GM18520 (cell line): ENCODE measurements around the gene FXYD2.
"Not testable (repeated sequence)": the region's sequence is repeated elsewhere in the genome, so short reads cannot be mapped to it uniquely, and the experiment has no call there.

Experiments
- ATAC-seq: cut with Tn5 transposase; IDR thresholded peaks from one replicate; pipeline ENCODE4 v1.9.1; 2021; ENCODE audit not compliant: unreplicated experiment

Gene FXYD2

DNA sequence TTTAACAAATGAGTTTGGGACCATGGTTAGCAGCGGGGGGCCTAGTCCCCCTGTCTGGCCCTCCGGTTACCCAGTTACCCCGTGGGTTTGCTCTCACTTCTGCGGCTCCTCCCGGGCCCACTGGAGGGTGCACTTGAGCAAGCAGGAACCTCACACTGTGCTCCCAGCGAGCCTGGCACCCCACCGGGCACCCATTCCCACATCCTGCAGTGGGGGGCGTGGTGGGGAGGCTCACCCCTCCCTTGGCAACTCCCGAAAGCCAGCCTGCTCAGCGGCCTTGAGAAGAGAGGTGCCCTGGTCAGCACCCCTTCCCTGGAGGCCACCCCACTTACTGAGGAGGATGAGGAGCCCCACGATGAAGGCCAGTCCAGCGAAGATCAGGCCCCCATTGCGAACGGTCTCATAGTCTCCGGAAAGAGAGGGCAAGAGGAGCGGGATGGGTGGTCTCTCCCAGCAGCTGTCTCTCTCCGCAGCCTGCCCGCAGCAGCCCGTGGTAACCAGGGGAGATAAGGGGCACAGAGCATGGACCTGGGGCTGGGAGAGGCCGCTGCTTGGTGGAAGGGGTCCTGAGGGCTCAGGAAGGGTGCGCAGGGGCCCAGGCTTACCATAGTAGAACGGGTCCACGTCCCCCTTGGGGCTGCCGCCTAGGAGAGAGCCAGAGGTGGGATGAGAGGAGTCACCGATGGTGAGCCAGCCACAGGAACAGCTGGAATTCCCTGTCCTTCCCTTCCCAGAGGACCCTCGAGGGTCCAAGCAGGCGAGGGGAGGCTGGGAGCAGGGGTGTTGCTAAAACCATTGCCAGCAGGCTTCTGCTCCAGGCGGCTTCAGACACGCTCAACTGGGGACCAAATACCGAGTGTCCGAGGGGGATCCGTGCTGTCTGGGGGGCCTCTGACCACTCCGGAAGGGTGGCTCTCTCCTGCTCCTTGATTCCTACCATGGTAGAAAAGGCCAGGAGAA, 2.2 kb downstream of the FXYD2 start:
- no peak for ATAC-seq

DNA sequence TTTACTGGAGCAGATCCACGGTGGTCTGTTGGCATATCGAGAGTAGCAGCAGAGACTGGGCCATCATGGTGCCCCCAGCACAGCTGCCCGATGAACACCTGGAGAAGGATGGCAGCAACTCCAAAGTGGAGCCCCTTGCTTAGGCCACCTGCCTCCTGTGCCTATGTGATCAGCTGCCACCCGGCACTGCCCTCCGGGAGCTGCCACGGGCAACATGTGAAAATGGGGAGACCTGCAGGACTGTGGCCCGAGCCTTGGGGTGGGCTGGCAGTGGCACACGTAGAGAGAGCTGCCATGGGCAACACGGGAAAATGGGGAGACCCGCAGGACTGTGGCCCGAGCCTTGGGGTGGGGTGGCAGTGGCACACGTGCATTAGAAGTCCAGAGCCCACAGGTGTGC, 3.1 kb downstream of the FXYD2 start:
- ATAC-seq: no peak

DNA sequence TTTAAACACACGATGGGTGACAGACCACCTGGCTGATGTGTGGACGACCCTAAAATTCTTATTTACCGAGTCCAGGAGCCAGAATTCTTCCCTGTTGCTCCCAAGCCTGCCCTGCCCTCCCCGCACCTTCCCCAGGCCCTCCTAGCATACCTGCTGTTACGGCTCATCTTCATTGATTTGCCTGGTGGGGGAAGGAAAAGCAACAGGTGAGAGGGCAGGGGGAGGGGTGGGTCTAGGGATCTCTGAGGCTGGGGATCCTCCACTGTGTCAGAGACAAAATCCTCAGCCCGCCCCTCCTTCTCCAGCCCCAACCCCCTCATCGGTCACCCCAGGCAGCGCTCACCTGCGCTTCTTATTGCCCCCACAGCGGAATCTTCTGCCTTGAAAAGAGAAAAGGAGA, 4.0 kb downstream of the FXYD2 start:
- ATAC-seq: no peak

DNA sequence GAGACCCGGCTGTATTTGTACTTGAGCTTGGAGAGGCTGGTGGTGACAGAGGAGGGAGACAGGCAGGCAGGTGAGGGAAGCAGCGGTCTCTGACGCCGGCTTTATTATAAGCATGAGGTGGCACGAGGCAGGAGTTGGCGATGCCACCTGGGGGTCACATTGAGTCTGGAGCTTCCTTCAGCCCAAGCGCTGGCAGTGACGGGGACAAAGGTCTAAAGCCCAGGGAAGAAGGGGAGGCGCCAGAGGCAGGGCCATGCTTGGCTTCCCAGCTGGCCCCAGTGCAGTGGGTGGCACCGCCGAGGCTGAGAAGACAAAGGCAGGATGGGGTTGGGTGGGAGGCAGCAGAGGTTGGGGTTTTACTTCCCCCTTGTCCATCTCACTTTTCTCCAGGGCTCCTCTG, 4.5 kb downstream of the FXYD2 start:
- no peak for ATAC-seq

DNA sequence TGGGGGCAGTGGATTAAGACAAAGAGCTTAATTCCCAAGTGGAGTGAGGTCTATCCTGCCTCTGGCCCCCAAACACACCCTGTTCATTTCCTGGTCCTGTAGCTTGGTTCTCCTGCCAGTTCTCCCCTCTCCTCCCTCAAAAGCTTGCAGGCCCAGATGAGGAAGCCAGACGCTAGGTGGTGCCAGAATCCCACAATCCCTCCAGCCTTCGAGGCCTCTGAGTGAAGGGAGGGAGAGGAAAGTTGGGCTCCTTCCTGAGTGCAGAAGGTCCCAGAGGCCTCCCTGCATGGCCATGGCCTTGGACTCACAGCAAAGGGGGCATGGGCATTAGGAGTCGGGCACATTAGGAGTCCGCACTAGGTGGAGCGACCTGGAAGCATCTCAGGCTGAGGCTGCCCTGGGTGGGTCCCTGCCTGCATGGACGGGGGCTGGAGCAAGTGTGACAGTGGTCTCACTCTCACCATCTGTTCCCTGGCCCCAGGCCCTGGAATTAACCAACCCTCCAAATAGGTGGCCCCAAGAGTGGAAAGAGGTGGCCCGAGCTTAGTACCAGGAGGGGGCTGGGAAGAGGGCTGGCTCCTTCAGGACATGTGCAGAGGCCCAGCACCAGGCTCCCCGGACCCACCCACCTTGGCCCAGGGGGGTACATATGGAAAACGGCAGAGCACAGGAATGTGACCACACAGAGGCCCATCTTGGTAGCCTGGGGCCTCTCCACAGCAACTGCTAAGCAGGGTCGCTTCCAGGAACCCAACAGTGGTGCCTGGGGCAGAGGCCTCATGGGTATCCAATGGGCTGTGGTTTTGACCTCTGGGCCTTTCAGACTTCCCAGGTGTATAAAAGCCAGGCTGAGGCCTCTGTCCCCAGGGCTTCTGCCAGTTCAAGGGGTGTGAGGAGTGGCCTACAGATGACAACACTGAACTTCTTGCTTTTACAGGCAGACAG, 5.2 kb downstream of the FXYD2 start:
- no peak for ATAC-seq

DNA sequence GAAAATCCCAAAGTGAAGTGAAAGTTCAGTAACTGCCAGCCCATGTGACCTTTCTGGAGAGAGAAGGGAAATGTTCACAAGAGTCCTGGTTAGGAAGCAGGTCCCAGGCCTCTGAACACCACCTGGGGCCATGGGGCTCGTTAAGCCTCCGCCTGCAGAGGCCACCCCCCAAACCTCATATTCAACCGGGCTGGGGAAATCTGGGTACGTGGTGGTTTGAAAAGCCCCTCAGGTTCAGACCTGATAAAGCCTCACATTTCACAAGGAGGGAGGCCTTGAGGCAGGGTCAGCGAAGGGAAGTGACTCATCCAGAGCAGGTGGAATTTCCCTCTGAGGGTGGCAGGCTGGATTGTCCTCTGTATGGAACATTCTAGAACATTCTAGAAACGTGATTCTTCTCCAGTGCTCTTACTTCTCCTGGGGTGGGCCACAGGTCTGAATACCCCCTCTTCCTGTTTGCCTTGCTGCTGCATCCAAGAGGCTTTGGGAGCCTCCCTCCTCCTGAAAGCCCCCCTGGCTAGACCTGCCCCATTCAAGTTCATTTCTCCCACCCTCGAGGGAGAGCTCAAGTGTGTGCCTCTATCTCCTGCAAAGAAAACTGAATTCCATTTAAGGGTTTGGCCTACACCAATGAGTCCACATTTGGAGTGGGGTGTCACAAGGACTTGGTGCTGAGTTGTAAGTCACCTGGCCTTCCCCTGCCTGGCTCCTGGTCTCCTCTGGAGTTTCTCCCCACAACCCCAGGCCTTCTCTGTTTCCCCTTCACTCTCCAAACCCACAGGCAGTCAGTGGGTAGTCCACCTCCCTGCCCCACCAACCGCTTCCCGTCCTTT, 6.3 kb downstream of the FXYD2 start:
- no peak for ATAC-seq

DNA sequence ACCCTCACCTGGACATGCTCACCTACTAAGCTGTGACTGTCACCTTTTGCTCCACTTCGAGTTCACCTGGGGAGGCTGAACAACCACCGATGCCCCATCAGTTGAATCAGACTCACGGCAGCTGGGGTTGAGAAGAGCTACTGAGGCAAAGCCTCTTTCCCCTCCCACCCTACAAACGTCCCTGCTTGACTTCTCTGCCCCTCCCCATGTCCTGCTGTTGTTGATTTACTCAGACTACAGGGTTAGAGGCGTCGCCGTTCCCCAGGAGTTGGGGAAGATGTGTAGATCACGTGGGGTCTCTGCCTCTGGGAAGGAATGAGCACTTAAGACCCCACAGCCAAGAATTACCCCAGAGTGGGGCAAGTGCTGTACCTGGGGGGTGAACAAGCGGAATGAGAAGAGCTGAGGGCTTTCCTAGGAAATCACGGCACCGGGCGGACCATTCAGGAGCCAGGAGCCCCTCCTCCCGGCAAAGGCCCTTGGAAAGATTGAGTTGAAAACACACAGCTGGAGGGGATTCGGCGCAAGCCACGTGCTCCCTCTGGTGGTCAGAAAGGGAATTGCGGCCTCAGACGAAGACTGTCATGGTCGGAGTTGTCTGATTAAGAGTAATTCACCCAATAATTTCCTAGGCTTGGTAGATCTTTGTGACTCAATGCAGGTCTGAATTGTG, 7.0 kb downstream of the FXYD2 start:
- no peak for ATAC-seq

DNA sequence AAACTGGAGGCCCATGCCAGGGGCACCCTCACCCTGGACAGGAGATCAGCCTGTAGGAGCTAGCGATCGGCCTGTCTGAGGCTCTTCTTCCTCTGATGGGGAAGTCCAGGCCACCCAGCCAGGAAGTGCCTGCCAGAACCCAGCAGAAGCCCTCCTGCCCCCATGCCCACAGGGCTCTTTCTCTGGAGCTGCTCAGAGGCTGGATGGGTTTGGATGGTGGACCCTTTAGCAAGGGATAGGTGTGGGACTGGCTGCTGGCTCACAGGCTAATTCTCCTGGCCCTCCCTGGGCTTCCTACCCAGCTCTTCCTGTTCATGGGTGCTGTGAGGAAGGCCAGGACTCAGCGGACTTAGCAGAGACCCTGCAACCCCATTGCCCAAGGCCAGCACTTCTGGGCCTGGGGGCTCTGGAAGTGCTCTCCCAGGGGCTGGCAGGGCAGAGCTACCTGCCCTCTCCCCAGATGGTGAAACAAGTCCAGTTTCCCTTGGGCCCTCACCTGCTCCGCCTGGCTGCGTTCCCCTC, 7.6 kb downstream of the FXYD2 start:
- no peak for ATAC-seq

DNA sequence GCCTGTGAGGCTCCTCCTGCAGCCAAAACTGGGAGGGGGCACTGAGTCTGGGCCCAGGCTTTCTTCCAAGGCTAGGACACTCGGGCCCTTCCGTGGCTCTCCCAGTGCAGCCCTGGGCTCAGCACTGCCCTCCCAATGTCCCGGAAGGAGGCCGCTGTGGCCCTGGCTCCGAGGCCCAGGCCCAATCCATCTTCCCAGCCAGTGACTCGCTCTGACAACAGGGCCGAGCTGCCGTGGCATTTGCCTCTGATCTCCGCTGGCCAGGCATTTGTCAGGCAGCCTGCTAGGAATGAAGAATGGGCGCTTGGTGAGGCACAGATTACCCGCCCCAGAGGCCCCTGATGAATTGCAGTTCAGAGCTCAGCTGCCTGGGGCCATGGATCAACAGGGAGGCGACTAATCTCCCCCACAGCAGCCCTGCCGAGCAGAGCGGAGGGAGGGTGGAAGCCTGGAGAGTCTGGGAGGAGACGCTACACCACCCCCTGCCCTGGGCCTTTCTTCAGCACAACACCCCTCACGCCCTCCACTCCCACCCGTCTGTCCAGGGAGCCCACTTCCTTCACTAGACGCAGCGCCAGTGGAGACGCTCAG, 8.3 kb downstream of the FXYD2 start:
- no peak for ATAC-seq

DNA sequence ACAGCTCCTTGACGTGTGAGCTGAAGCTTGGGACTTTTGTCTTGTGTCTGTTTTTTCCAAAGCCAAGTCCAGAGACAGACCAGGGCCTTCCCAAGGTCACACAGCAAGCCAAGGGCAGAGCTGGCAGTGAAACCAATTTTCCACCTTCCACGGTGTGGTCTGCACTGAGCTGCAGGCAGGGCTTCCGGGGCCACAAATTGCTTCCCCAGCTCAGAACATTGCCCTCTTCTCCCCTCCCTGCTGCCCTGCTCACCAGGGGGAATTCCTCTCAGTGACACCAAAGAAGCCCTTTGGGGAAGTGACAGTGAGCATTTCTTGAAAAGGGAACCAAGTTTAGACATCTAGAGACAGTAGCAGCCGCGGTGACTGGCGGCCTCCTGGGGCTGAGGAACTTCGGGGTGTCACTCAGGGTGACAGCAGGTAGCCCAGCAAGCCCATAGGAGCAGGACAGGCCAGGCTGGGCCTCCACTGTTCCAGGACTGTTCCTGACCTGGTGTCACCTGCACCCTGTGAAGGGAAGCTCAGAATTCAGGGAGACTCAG, 9.2 kb downstream of the FXYD2 start:
- peak; percentile 64 for ATAC-seq

DNA sequence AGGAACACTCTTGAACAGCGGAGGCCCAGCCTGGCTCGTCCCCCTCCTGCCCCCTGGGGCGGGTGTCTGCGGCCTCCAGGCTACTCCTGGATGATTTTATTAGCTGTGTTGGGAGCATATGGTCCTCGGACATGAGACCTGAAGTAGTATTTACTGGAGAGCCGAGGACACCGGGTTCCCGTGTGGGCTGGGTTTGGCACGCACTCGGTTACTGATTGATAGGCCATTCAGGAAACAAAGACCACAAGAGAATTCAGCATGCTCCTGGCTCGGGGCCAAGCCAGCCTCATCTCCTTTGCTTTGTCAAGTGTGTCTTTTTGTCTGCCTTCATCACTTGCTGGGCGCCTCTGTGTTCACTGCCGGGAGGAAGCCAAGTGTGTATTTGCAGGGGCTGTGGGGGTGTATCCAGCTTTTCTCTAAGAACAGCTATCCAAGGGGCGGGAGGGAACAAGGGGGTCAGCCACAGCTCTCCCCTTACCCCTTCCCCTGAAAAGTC, 9.7 kb downstream of the FXYD2 start:
- ATAC-seq: peak; percentile 28

DNA sequence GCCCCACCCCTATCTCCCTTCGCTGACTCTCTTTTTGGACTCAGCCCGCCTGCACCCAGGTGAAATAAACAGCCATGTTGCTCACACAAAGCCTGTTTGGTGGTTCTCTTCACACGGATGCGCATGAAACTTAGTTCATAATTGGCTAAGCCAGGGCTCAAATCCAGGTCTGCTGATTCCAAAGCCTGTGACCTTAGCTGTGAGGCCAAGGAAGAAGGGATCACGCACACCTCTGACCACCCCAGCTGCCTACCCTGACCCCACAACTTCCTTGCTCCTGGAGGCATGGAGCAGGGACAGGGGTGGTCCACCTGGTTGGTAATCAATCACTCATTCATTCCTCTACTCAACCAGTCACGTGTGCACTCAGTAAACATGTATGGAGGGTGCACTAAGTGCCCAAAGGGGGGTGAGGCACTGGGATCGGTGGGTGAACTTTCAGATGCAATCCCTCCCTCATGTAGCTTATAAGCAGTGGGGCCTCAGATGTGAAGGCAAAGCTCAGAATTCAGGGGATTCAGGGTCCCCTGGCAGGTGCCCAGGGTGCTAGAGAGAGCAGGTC, 10.3 kb downstream of the FXYD2 start:
- no peak for ATAC-seq

DNA sequence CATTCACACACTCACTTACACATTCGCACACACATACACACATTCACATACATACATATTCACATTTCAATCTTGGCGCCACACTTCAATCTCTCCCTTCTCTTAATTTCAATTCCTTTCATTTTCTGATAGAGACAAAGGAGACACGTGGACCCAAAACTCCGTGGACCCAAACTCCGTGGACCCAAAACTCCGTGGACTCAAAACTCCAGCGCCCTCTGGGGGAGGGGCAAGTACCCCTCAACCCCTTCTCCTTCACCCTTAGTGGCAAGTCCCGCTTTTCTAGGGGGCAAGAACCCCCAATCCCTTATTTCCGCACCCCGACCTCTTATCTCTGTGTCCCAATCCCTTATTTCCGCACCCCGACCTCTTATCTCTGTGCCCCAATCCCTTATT, 14.5 kb downstream of the FXYD2 start:
- not testable (repeated sequence) for ATAC-seq

DNA sequence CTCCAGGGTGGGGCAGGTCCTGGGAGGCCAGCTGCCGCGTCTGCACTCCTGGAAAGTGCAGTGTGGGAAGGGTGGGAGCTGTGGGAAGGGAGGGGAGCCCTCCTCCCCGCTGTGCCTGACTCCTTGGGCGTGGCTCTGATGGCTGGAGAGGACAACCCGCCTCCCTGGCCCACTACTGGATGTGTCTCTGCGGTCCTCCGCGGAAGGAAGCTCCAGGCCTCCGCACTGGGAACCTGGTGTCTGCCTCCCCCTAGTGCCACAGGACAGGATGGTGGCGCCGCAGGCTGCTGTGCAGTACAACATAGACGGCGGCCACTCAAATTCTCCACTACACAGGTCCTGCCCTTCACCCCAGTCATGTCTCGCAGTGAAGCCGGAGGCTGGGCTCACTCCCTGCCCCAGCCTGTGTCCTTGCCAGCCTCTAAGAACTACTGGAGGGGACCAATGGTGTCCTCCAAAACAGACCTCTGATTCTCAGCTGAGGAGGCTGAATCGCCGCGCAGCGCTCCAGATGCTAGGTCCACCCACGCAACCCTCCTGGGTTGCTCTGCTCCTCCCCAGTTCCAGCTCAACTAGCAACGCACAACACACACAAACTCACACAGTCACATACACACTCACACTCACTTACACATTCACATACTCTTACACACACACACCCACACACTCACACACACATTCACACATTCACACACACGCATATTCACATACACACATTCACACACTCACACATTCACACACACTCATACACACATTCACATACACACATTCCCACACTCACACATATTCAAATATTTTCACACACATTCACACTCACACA, 15.1 kb downstream of the FXYD2 start:
- no peak for ATAC-seq

DNA sequence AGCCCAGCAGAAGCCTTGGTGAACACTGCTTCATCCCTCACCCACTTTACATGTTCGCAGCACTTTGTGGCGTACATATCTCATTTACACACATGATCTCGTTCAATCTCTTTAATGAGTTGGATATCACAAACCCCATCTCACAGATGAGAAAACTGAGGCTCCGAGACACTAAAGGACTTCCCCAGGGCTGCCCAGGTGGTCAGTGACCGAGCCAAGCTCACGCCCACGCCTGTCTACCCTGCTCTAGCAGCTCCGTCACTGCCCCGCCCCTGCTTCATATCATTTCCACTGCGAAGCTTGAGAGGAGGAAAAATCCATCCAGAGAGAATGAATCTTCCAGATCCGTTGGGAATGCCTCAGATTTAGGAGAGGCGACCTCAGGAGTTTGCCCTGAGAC, 15.8 kb downstream of the FXYD2 start:
- ATAC-seq: no peak

DNA sequence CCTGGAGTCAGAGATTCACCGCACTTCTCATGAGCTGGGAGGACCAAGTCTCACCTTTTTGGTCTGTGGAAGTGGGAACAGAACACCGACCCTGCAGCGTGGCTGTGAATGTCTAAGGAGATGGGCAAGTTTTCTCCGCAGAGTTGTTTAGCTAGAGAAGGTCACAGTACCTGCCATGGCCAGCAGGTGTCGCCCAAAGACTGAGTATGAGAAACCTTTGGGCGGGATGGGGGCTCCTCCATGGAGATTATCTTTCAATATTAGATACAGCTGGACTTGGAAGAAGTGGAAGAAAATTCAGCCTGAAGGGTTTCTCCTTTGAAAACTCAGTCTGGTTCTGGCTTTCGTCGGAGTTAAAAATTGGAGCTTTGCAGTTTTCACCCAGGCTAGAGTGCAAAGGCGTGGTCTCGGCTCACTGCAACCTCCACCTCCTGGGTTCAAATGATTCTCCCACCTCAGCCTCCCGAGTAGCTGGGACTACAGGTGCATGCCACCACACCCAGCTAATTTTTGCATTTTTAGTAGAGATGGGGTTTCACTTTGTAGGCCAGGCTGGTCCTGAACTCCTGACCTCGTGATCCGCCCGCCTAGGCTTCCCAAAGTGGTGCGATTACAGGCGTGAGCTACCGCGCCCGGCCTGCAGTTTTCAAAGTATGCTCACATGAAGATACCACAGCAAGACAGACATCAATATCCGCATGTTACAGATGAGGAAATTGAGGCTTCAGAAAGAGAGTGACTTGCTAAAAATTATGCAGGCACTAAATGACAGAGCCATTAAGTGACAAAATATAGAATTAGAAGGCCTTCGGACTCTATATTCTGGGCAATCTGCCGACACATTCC, 16.8 kb downstream of the FXYD2 start:
- no peak for ATAC-seq

DNA sequence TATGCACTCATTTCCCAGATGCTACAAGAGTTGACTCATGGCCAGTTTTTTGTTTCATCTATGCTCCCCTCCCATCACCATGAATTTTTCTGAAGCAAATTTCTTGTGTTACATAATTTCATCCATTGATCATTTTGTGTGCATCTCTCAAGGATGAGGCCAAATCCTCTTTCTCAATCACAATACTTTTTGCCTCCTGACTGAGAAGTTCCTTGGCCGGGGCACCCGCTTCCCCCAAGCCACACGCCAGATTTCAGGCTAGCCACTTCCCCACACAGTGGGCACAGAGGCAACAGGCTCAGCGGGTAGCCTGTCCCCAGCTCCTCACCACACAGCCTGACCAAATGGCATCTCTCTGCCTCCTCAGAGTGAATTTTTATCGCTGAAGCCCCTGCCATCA, 17.7 kb downstream of the FXYD2 start:
- ATAC-seq: no peak
